ENCODE results near the gene ADARB1.

Gene ADARB1

DNA sequence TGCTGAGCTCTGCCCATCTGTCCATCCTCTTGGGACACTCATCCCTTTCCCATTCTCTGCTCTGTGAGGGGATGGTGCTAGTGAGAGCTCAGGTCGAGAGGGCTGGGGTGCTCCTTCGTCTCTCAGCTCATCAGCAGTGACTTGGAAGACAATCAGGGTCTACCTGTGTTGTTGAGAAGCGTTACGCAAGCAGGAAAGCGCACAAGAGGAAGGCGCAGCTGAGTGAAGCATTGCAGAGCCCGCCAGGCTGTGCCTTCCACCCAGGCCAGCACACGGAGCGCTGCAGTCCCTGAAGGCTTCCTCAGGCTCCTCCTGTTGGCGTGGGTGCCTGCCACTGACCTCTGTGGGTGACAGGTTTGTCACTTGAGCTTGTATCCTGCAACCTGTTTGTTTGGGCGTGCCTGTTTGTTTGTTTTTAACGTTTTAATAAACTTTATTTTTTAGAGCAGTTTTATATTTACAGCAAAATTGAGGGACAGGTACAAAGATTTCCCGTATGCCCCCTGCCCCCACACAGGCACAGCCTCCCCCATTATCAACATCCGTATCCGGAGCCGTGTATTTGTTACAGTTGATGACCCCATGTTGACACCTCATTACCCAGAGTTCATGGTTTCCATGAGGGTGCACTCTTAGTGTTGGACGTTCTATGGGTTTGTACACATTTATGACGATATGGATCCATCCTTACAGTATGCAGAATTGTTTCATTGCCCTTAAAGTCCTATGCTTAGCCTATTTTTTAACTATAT lies 36.7 kb downstream of the ADARB1 start:
- no peak overlapping the region for H3K4me3 ChIP-seq (ENCODE audit: low read depth, low read length)
- no peaks in the 10 kb centered on the region for H3K27me3 ChIP-seq (ENCODE audit: control insufficient read depth, insufficient read depth, low read length)
- H3K9ac ChIP-seq (ENCODE audit: low read depth, low read length): no peak overlapping the region
- H3K4me1 ChIP-seq (ENCODE audit: control insufficient read depth, insufficient read depth, low read length): no peaks in the 10 kb centered on the region
- H3K9me3 ChIP-seq (ENCODE audit: control insufficient read depth, insufficient read depth, low read length): no peaks in the 10 kb centered on the region
- H3K36me3 ChIP-seq (ENCODE audit: control insufficient read depth, insufficient read depth, low read length): no peaks in the 10 kb centered on the region

DNA sequence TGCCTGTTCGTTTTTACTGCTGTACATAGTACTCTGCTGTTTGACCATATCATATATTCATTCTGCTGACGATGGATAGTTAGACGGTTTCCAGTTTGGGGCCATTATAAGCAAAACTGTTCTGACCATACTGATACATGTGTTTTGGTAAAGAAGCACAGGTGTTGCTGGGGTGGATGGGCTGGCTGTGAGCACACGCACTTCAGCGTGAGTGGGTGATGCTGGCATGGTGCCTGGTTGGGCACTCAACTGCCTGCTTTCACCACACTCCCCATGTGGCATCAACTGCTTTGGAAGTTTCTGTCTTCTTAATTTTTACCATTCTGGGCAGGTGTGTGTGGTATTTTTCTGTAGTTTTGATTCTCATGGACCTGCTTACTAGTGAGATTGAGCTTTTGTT lies 37.3 kb downstream of the ADARB1 start:
- Histone ChIP-seq H3K4me1 (ENCODE audit: control insufficient read depth, insufficient read depth, low read length) (no peaks in the 10 kb centered on the region), H3K27me3 (ENCODE audit: control insufficient read depth, insufficient read depth, low read length) (no peaks in the 10 kb centered on the region), H3K9ac (ENCODE audit: low read depth, low read length) (no peak overlapping the region), H3K4me3 (ENCODE audit: low read depth, low read length) (no peak overlapping the region), H3K36me3 (ENCODE audit: control insufficient read depth, insufficient read depth, low read length) (no peaks in the 10 kb centered on the region), H3K9me3 (ENCODE audit: control insufficient read depth, insufficient read depth, low read length) (no peaks in the 10 kb centered on the region)

DNA sequence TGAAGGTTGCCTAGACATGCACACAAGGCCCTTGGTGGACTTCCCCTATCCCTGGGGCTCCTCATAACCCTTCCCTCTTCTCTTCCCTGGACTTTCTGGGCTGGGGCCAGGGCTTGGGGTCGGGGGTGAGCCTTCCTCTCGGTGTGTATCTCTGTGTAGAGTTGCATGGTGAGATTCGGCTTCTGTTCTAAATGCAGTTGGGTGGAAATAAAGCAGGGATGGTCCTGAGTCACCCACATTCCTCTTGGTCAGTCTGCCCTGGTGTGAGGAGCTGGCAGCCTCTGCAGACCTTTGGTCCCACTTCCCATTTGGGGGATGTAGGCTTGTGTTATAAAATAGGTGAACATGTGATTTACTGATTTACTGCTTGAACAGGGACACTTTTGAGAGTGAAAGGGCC lies 38.0 kb downstream of the ADARB1 start:
- no peak overlapping the region for H3K9ac ChIP-seq (ENCODE audit: low read depth, low read length)
- H3K4me1 ChIP-seq (ENCODE audit: control insufficient read depth, insufficient read depth, low read length): no peaks in the 10 kb centered on the region
- H3K27me3 ChIP-seq (ENCODE audit: control insufficient read depth, insufficient read depth, low read length): no peaks in the 10 kb centered on the region
- H3K9me3 ChIP-seq (ENCODE audit: control insufficient read depth, insufficient read depth, low read length): no peaks in the 10 kb centered on the region
- H3K36me3 ChIP-seq (ENCODE audit: control insufficient read depth, insufficient read depth, low read length): no peaks in the 10 kb centered on the region
- H3K4me3 ChIP-seq (ENCODE audit: low read depth, low read length): no peak overlapping the region

DNA sequence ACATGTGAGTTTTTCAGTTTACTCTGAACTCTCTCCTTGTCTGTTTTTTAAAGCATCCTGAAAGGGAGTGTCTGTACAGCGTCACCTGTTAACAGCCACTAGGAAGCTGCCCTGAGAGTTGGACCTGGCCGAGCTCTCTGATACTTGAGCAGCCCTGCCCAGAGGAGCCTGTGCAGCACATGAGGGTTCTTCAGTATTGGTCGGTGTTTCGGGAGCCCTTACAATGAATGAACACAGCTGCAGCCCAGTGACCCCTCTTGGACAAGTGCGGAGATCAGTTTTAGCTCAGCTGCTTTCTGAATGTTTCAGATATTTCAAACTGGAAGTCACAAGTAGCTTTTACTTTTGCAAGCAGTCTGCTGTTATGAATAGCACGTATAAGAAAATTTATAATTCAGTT lies 39.2 kb downstream of the ADARB1 start:
- no peaks in the 10 kb centered on the region for H3K36me3 ChIP-seq (ENCODE audit: control insufficient read depth, insufficient read depth, low read length)
- no peaks in the 10 kb centered on the region for H3K9me3 ChIP-seq (ENCODE audit: control insufficient read depth, insufficient read depth, low read length)
- H3K9ac ChIP-seq (ENCODE audit: low read depth, low read length): no peak overlapping the region
- H3K27me3 ChIP-seq (ENCODE audit: control insufficient read depth, insufficient read depth, low read length): no peaks in the 10 kb centered on the region
- no peak overlapping the region for H3K4me3 ChIP-seq (ENCODE audit: low read depth, low read length)
- H3K4me1 ChIP-seq (ENCODE audit: control insufficient read depth, insufficient read depth, low read length): no peaks in the 10 kb centered on the region

DNA sequence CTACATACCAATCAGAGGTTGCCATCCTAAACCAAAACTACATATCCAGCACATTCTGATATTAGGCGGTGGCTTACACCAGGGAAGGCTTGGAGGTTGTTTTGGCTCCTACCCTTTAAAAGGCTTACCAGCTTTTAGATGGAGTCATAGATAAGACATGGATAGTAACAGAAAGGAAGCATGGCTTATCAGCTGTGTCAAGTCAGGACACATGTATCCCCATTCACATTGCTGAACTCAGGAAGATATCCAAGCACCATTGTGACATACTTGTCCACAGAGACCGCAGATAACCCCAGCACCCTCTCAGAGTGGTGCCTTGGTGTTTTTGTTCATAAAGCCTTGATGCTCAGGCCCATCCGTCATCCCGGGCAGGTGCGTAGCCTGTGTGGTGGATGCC lies 39.7 kb downstream of the ADARB1 start:
- H3K9ac ChIP-seq (ENCODE audit: low read depth, low read length): no peak overlapping the region
- H3K36me3 ChIP-seq (ENCODE audit: control insufficient read depth, insufficient read depth, low read length): no peaks in the 10 kb centered on the region
- no peak overlapping the region for H3K4me3 ChIP-seq (ENCODE audit: low read depth, low read length)
- H3K4me1 ChIP-seq (ENCODE audit: control insufficient read depth, insufficient read depth, low read length): no peaks in the 10 kb centered on the region
- no peaks in the 10 kb centered on the region for H3K9me3 ChIP-seq (ENCODE audit: control insufficient read depth, insufficient read depth, low read length)
- no peaks in the 10 kb centered on the region for H3K27me3 ChIP-seq (ENCODE audit: control insufficient read depth, insufficient read depth, low read length)

DNA sequence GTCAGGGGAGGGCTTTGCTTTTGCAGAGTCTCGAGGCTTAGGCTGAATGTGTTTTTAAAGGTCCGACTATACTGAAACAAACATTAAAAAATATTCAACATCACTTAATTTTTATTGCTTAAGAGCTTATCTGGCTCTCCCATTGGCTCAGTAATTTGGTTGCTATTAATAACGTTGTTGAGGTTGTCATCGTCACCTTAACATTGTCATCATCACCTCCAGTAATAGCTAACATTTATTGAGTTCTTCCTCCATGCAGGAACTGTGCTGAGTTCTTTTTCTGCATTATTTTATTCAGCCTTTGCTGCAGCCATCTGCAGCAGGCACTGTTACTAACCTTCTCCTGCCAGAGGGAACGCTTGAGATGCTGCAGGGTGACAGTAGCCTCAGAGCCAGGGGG lies 40.1 kb downstream of the ADARB1 start:
- H3K36me3 ChIP-seq (ENCODE audit: control insufficient read depth, insufficient read depth, low read length): no peaks in the 10 kb centered on the region
- H3K4me3 ChIP-seq (ENCODE audit: low read depth, low read length): no peak overlapping the region
- no peaks in the 10 kb centered on the region for H3K4me1 ChIP-seq (ENCODE audit: control insufficient read depth, insufficient read depth, low read length)

DNA sequence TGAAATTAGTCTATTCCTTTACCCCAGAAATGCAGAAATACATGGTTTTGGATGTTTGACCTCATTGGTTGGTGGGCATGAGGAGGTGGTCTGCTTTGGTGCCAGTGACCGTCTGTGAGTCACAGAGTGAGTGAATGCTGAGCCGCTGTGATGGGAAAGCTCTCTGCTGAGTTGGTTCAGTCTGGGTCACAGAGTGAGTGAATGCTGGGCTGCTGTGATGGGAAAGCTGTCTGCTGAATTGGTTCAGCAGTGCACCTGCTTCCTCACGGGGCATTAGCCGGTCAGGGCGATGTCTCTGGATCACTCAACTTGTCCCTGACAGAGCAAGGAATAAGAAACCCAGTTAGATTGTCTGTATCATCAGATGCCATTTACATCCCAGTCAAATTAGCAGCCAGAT lies 40.8 kb downstream of the ADARB1 start:
- no peaks in the 10 kb centered on the region for H3K27me3 ChIP-seq (ENCODE audit: control insufficient read depth, insufficient read depth, low read length)
- no peaks in the 10 kb centered on the region for H3K9me3 ChIP-seq (ENCODE audit: control insufficient read depth, insufficient read depth, low read length)
- no peaks in the 10 kb centered on the region for H3K36me3 ChIP-seq (ENCODE audit: control insufficient read depth, insufficient read depth, low read length)
- H3K9ac ChIP-seq (ENCODE audit: low read depth, low read length): no peak overlapping the region
- no peaks in the 10 kb centered on the region for H3K4me1 ChIP-seq (ENCODE audit: control insufficient read depth, insufficient read depth, low read length)
- H3K4me3 ChIP-seq (ENCODE audit: low read depth, low read length): no peak overlapping the region

More for the DNA sequence above, 40.1 kb downstream of the ADARB1 start:
- no peaks in the 10 kb centered on the region for H3K9me3 ChIP-seq (ENCODE audit: control insufficient read depth, insufficient read depth, low read length)
- H3K9ac ChIP-seq (ENCODE audit: low read depth, low read length): no peak overlapping the region
- no peaks in the 10 kb centered on the region for H3K27me3 ChIP-seq (ENCODE audit: control insufficient read depth, insufficient read depth, low read length)

DNA sequence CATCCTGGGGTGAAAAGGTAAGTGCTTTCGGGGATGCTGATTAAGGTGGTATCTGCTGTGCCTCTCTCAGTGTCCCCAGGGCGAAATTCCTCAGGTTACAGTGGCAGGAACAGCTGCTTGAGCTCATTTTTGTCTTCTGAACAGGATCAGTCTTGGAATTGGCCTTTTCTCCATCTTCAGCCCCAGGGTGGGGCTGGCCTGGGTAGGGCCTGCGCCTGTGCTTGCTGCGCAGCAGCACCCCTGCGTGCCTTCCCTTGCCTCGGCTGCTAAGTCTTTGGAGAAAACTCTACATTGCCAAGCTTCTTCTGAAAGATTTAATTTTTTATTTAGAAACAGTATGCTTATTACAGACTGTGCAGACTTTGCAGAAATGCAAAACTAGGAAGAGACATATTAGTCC lies 41.7 kb downstream of the ADARB1 start:
- Histone ChIP-seq H3K4me3 (ENCODE audit: low read depth, low read length) (no peak overlapping the region), H3K9me3 (ENCODE audit: control insufficient read depth, insufficient read depth, low read length) (no peaks in the 10 kb centered on the region), H3K9ac (ENCODE audit: low read depth, low read length) (no peak overlapping the region), H3K4me1 (ENCODE audit: control insufficient read depth, insufficient read depth, low read length) (no peaks in the 10 kb centered on the region), H3K36me3 (ENCODE audit: control insufficient read depth, insufficient read depth, low read length) (no peaks in the 10 kb centered on the region), H3K27me3 (ENCODE audit: control insufficient read depth, insufficient read depth, low read length) (no peaks in the 10 kb centered on the region)

DNA sequence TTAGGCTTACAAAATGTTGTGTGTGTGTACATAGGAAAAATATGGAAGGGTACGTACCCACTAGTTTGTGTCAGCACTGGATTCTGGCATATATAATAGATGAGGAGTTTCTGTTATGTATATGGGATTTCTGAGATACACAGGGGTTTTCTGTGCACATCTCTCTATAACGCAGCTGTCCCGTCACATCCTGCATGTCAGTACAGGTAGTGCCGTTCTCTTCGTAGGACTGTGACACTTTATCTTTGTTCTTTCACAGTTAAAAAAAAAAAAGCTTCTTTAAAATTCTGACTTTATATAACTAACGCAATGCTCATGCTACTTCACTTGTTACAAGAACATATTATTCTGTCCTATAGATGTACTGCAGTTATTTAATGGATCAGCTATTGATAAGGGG lies 42.9 kb downstream of the ADARB1 start:
- Histone ChIP-seq H3K36me3 (ENCODE audit: control insufficient read depth, insufficient read depth, low read length) (no peaks in the 10 kb centered on the region), H3K9me3 (ENCODE audit: control insufficient read depth, insufficient read depth, low read length) (no peaks in the 10 kb centered on the region), H3K27me3 (ENCODE audit: control insufficient read depth, insufficient read depth, low read length) (no peaks in the 10 kb centered on the region), H3K9ac (ENCODE audit: low read depth, low read length) (no peak overlapping the region), H3K4me3 (ENCODE audit: low read depth, low read length) (no peak overlapping the region), H3K4me1 (ENCODE audit: control insufficient read depth, insufficient read depth, low read length) (no peaks in the 10 kb centered on the region)

DNA sequence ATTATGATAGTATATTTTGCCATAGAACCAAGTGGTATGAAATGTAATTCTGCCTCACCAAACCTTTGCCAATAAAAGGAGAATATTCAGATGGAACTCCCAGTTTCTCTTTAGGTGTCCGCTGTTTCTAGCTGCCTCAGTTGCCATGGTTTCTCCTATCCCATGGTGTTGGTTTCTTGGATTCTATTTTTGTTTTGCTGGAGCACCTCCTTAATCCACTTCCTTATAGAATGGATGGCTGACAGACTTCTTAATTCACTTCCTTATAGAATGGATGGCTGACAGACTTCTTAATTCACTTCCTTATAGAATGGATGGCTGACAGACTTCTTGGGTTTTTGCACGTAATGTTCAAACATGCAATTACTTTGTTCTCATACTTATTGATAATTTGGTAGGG lies 43.7 kb downstream of the ADARB1 start:
- Histone ChIP-seq H3K9me3 (ENCODE audit: control insufficient read depth, insufficient read depth, low read length) (no peaks in the 10 kb centered on the region), H3K27me3 (ENCODE audit: control insufficient read depth, insufficient read depth, low read length) (no peaks in the 10 kb centered on the region), H3K4me3 (ENCODE audit: low read depth, low read length) (no peak overlapping the region), H3K36me3 (ENCODE audit: control insufficient read depth, insufficient read depth, low read length) (no peaks in the 10 kb centered on the region), H3K9ac (ENCODE audit: low read depth, low read length) (no peak overlapping the region), H3K4me1 (ENCODE audit: control insufficient read depth, insufficient read depth, low read length) (no peaks in the 10 kb centered on the region)

DNA sequence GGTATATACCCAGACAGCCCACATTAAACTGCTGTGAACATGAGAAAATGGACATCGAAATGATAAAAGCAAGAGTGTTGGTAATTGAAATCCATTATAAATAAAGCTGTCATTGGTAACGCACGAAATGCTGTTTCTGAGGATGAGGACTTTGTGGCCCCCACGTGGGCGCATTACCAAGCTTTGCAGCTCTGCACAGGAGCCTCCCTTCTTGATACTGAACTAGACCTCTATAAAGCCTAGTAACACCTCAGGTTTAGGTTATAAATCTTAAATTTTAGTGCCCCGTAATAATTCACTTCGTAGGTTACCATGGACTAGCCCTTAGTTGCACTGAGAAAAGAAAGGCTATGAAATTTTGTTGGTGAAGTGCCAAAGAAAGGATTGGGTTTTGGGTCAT lies 45.4 kb downstream of the ADARB1 start:
- Histone ChIP-seq H3K36me3 (ENCODE audit: control insufficient read depth, insufficient read depth, low read length) (no peaks in the 10 kb centered on the region), H3K9ac (ENCODE audit: low read depth, low read length) (no peak overlapping the region), H3K4me1 (ENCODE audit: control insufficient read depth, insufficient read depth, low read length) (no peaks in the 10 kb centered on the region), H3K4me3 (ENCODE audit: low read depth, low read length) (no peak overlapping the region), H3K27me3 (ENCODE audit: control insufficient read depth, insufficient read depth, low read length) (no peaks in the 10 kb centered on the region), H3K9me3 (ENCODE audit: control insufficient read depth, insufficient read depth, low read length) (no peaks in the 10 kb centered on the region)

DNA sequence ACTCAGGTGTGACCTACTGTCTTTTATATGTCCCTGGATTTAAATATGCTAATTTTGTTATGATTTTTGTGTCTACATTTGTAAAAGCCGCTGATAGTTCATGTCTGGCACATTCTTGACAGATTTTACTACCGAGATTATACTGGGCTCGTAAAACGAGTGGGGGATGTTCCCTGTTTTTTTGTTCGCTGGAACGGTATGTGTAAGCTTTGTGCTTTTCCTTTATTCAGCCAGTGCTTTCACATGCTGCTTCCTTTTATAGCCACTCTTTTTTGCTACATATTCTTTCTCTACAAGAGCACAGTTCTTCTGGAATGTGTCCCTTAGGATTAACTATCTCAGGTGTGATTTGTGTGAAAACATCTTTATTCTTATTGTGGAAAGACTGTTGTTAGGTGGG lies 46.6 kb downstream of the ADARB1 start:
- Histone ChIP-seq H3K4me1 (ENCODE audit: control insufficient read depth, insufficient read depth, low read length) (no peaks in the 10 kb centered on the region), H3K9ac (ENCODE audit: low read depth, low read length) (peak overlapping the region; percentile 9), H3K4me3 (ENCODE audit: low read depth, low read length) (no peak overlapping the region), H3K36me3 (ENCODE audit: control insufficient read depth, insufficient read depth, low read length) (no peaks in the 10 kb centered on the region), H3K27me3 (ENCODE audit: control insufficient read depth, insufficient read depth, low read length) (no peaks in the 10 kb centered on the region), H3K9me3 (ENCODE audit: control insufficient read depth, insufficient read depth, low read length) (no peaks in the 10 kb centered on the region)
